Astrocyte (in vitro differentiated cells and primary cell): ENCODE data around the gene SLFN5. TPM values are rescaled to one million over a fixed set of nuclear protein-coding genes. Genes with fewer than 3 reads are reported as not detected.

Source experiments
- DNase-seq: peaks from one replicate; pipeline ENCODE4 v3.0.0-alpha.2; 2010; ENCODE audit warnings: low read depth
- FAIRE-seq: peaks from 2 replicates; lab custom pipeline; 2011; peaks lifted over from hg19 to GRCh38; lab: Jason Lieb, UNC
- H2AFZ ChIP-seq: 2 replicates; pipeline ENCODE4 v1.6.0; 2012; ENCODE audit warnings: low read depth, low read length, inconsistent platforms
- H3K27ac ChIP-seq: 2 replicates; pipeline ENCODE4 v1.5.1; 2011; ENCODE audit warnings: low read depth, low read length, inconsistent platforms
- H3K27me3 ChIP-seq: 2 replicates; pipeline ENCODE4 v1.6.0; 2011; ENCODE audit warnings: low read length, inconsistent platforms; ENCODE audit not compliant: insufficient read depth
- H3K36me3 ChIP-seq: 2 replicates; pipeline ENCODE4 v1.5.1; 2011; ENCODE audit warnings: low read length, inconsistent platforms; ENCODE audit not compliant: insufficient read depth
- H3K4me1 ChIP-seq: 2 replicates; pipeline ENCODE4 v1.5.1; 2011; ENCODE audit warnings: low read length, inconsistent platforms; ENCODE audit not compliant: insufficient read depth
- H3K4me2 ChIP-seq: 2 replicates; pipeline ENCODE4 v1.6.0; 2012; ENCODE audit warnings: low read length, inconsistent platforms
- H3K4me3 ChIP-seq: 2 replicates; pipeline ENCODE4 v1.5.1; 2011; ENCODE audit warnings: low read depth, mild to moderate bottlenecking, low read length, inconsistent platforms; ENCODE audit not compliant: insufficient read depth
- H3K79me2 ChIP-seq: 2 replicates; pipeline ENCODE4 v1.6.0; 2012; ENCODE audit warnings: mild to moderate bottlenecking, low read length, inconsistent platforms; ENCODE audit not compliant: insufficient read depth
- H3K9ac ChIP-seq: 2 replicates; pipeline ENCODE4 v1.6.0; 2012; ENCODE audit warnings: mild to moderate bottlenecking, low read length, inconsistent platforms
- H3K9me3 ChIP-seq: 2 replicates; pipeline ENCODE4 v1.5.1; 2012; ENCODE audit warnings: low read depth, mild to moderate bottlenecking, low read length, inconsistent platforms; ENCODE audit not compliant: insufficient read depth
- H4K20me1 ChIP-seq: 2 replicates; pipeline ENCODE4 v1.6.0; 2012; ENCODE audit warnings: low read length, inconsistent platforms; ENCODE audit not compliant: insufficient read depth
- H3K27ac Mint-ChIP-seq: one replicate; pipeline ENCODE4 v1.8.0; 2021; ENCODE audit warnings: mild to moderate bottlenecking, mixed read lengths; ENCODE audit not compliant: unreplicated experiment
- H3K27me3 Mint-ChIP-seq: one replicate; pipeline ENCODE4 v1.8.0; 2021; ENCODE audit warnings: low read depth, mixed read lengths; ENCODE audit not compliant: unreplicated experiment
- H3K36me3 Mint-ChIP-seq: one replicate; pipeline ENCODE4 v1.8.0; 2021; ENCODE audit warnings: low read depth, mixed read lengths; ENCODE audit not compliant: unreplicated experiment
- H3K4me1 Mint-ChIP-seq: one replicate; pipeline ENCODE4 v1.8.0; 2021; ENCODE audit warnings: low read depth, mixed read lengths; ENCODE audit not compliant: unreplicated experiment
- H3K4me3 Mint-ChIP-seq: one replicate; pipeline ENCODE4 v1.8.0; 2021; ENCODE audit warnings: mild to moderate bottlenecking, moderate library complexity, mixed read lengths; ENCODE audit not compliant: unreplicated experiment
- H3K9me3 Mint-ChIP-seq: one replicate; pipeline ENCODE4 v1.8.0; 2021; ENCODE audit warnings: mild to moderate bottlenecking, mixed read lengths; ENCODE audit not compliant: unreplicated experiment
- EZH2 ChIP-seq: IDR thresholded peaks from 2 replicates; pipeline ENCODE4 v1.6.1; 2012; ENCODE audit warnings: mild to moderate bottlenecking, low read length, inconsistent platforms; ENCODE audit not compliant: insufficient read depth
- total RNA-seq: library from RNA; stranded (reverse); gene quantifications from 2 replicates; pipeline ENCODE4 v1.2.1, GENCODE V29; 2021
- TF ChIP-seq, protein P1 (sequence below): IDR thresholded peaks from 2 replicates; pipeline ENCODE4 v1.5.1; 2011; ENCODE audit warnings: low read depth, mild to moderate bottlenecking, inconsistent platforms, low read length, moderate library complexity; ENCODE audit not compliant: insufficient read depth

SLFN5 gene
- total RNA-seq, 1 donor from 2014 or later: 108 TPM

DNA sequence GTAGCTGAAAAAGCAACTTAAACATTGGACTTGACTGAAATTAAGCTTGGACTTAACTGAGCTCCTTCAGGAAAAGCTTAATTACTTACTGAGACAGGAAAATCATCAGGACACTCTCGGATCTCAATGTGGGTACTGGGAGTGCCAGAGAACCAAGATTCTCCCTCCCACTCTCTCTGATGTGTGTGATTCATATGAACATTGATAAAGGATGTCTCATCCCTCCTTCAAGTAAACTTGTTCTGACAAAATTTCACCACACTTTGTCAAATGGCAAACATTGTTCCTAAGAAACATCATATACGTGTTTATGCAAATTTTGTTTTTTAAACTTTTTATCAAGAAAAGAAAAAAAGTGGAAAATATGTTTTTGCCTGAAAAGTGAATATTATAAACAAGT, 4.1 kb upstream of the SLFN5 start:
- H3K27me3 ChIP-seq: peaks cover 4% of the 10 kb centered on the region
- no peak overlapping the region for H3K4me3 ChIP-seq
- H3K4me2 ChIP-seq: no peak overlapping the region
- Mint-ChIP-seq H3K9me3 (no peaks in the 10 kb centered on the region), H3K4me3 (no peak overlapping the region), H3K36me3 (peaks cover 2% of the 10 kb centered on the region), H3K27me3 (peaks cover 8% of the 10 kb centered on the region), H3K27ac (no peak overlapping the region), H3K4me1 (peaks cover 20% of the 10 kb centered on the region)
- H2AFZ ChIP-seq: no peak overlapping the region
- peaks cover 5% of the 10 kb centered on the region for H3K4me1 ChIP-seq
- no peak overlapping the region for H3K9ac ChIP-seq
- FAIRE-seq (peak; percentile 91), DNase-seq (peak; percentile 49)
- no peaks in the 10 kb centered on the region for H3K36me3 ChIP-seq
- H3K9me3 ChIP-seq: no peaks in the 10 kb centered on the region
- H3K79me2 ChIP-seq: peaks cover 8% of the 10 kb centered on the region
- TF ChIP-seq EZH2: no peak
- TF ChIP-seq, protein P1, sequence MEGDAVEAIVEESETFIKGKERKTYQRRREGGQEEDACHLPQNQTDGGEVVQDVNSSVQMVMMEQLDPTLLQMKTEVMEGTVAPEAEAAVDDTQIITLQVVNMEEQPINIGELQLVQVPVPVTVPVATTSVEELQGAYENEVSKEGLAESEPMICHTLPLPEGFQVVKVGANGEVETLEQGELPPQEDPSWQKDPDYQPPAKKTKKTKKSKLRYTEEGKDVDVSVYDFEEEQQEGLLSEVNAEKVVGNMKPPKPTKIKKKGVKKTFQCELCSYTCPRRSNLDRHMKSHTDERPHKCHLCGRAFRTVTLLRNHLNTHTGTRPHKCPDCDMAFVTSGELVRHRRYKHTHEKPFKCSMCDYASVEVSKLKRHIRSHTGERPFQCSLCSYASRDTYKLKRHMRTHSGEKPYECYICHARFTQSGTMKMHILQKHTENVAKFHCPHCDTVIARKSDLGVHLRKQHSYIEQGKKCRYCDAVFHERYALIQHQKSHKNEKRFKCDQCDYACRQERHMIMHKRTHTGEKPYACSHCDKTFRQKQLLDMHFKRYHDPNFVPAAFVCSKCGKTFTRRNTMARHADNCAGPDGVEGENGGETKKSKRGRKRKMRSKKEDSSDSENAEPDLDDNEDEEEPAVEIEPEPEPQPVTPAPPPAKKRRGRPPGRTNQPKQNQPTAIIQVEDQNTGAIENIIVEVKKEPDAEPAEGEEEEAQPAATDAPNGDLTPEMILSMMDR: no peak
- no peak overlapping the region for H3K27ac ChIP-seq
- H4K20me1 ChIP-seq: no peaks in the 10 kb centered on the region

DNA sequence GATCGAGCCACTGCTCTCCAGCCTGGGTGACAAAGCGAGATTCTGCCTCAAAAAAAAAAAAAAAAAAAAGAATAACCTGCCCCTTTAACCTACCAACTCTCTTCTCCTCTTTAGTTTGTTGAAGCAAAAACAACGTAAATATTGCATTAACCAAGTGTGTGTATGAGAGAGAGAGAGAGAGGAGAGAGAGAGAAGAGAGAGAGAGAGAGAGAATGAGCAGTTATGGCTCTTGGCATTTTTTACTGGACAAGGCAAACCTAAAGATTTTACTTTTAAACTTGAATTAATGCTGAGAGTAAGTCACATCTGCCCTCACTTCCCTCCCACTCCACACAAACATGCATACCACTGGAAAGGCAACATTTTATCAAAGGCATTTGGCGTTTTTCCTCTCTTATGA, 3.0 kb upstream of the SLFN5 start:
- Mint-ChIP-seq H3K27me3 (peaks cover 6% of the 10 kb centered on the region), H3K36me3 (peaks cover 2% of the 10 kb centered on the region), H3K9me3 (no peaks in the 10 kb centered on the region), H3K4me1 (peaks cover 20% of the 10 kb centered on the region), H3K27ac (peak overlapping the region; percentile 38), H3K4me3 (peak overlapping the region; percentile 58)
- H3K27me3 ChIP-seq: peaks cover 4% of the 10 kb centered on the region
- DNase-seq (no peak), FAIRE-seq (no peak)
- TF ChIP-seq, protein P1: no peak
- TF ChIP-seq EZH2: no peak
- peaks cover 15% of the 10 kb centered on the region for H3K4me1 ChIP-seq
- no peak overlapping the region for H2AFZ ChIP-seq
- H3K9me3 ChIP-seq: no peaks in the 10 kb centered on the region
- H3K27ac ChIP-seq: no peak overlapping the region
- peaks cover 8% of the 10 kb centered on the region for H3K79me2 ChIP-seq
- no peak overlapping the region for H3K4me2 ChIP-seq
- H3K4me3 ChIP-seq: no peak overlapping the region
- H4K20me1 ChIP-seq: no peaks in the 10 kb centered on the region
- no peak overlapping the region for H3K9ac ChIP-seq
- no peaks in the 10 kb centered on the region for H3K36me3 ChIP-seq

DNA sequence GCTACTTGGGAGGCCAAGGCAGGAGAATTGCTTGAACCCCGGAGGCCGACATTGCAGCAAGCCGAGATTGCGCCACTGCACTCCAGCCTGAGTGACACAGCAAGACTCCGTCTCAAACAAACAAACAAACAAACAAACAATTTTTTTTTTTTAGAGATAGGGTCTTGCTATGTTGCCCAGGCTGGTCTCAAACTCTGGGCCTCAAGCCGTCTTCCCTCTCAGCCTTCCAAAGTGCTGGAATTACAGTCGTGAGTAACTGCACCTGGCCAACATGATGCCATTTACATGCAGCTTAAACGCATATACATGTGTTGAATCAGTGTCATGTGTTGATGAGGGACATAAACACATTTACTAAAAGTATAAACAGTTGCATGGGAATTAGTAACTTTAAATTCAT, 2.0 kb upstream of the SLFN5 start:
- Histone ChIP-seq H3K79me2 (peaks cover 13% of the 10 kb centered on the region), H3K27me3 (peaks cover 4% of the 10 kb centered on the region), H2AFZ (no peak overlapping the region), H3K36me3 (no peaks in the 10 kb centered on the region), H3K4me3 (no peak overlapping the region), H3K4me2 (no peak overlapping the region), H3K9me3 (no peaks in the 10 kb centered on the region), H3K9ac (no peak overlapping the region), H3K4me1 (peaks cover 18% of the 10 kb centered on the region), H4K20me1 (no peaks in the 10 kb centered on the region), H3K27ac (no peak overlapping the region)
- H3K27ac Mint-ChIP-seq: no peak overlapping the region
- no peak for DNase-seq
- H3K27me3 Mint-ChIP-seq: no peaks in the 10 kb centered on the region
- no peak for FAIRE-seq
- no peak for TF ChIP-seq EZH2
- TF ChIP-seq, protein P1: no peak
- peaks cover 24% of the 10 kb centered on the region for H3K4me1 Mint-ChIP-seq
- peak overlapping the region; percentile 93 for H3K4me3 Mint-ChIP-seq
- no peaks in the 10 kb centered on the region for H3K9me3 Mint-ChIP-seq
- peaks cover 2% of the 10 kb centered on the region for H3K36me3 Mint-ChIP-seq
